DND-41 (cell line): ENCODE measurements around the gene CTNS.

ENCODE experiments used
- ATAC-seq: fragments of 200-7000 bp; cut with Tn5 transposase; 3 replicates; pipeline ENCODE4 v1.9.1; 2021; ENCODE audit warnings: low read depth; ENCODE audit not compliant: insufficient read depth
- DNase-seq: peaks from one replicate; pipeline ENCODE4 v3.0.0-alpha.2; 2020
- H2AFZ ChIP-seq: 2 replicates; pipeline ENCODE4 v1.6.0; 2012; ENCODE audit warnings: low read depth, low read length
- H3K27ac ChIP-seq: 2 replicates; pipeline ENCODE4 v1.5.1; 2012; ENCODE audit warnings: low read length, inconsistent platforms
- H3K27me3 ChIP-seq: fragments of 200-600 bp; sonication (generic); 2 replicates; pipeline ENCODE4 v1.6.0; 2012; ENCODE audit warnings: low read length, mild to moderate bottlenecking, inconsistent platforms; ENCODE audit not compliant: insufficient read depth, poor library complexity
- H3K36me3 ChIP-seq: 2 replicates; pipeline ENCODE4 v1.5.1; 2012; ENCODE audit warnings: low read length, inconsistent platforms; ENCODE audit not compliant: insufficient read depth
- H3K4me1 ChIP-seq: 2 replicates; pipeline ENCODE4 v1.5.1; 2012; ENCODE audit warnings: mild to moderate bottlenecking, low read length; ENCODE audit not compliant: insufficient read depth
- H3K4me2 ChIP-seq: 2 replicates; pipeline ENCODE4 v1.6.0; 2012; ENCODE audit warnings: mild to moderate bottlenecking, moderate library complexity, low read length, inconsistent platforms; ENCODE audit not compliant: insufficient read depth
- H3K4me3 ChIP-seq, 2 experiments: fragments of 200-600 bp in 1 of 2; shearing (Covaris generic) in 1 of 2; 2 replicates each; pipeline ENCODE4 v1.5.1; 2012 to 2016; ENCODE audit warnings: inconsistent platforms in 2 of 2, low read length in 2 of 2, mild to moderate bottlenecking in 2 of 2, low read depth in 1 of 2, moderate library complexity in 1 of 2
- H3K79me2 ChIP-seq: 2 replicates; pipeline ENCODE4 v1.6.0; 2012; ENCODE audit warnings: low read length, inconsistent platforms; ENCODE audit not compliant: insufficient read depth
- H3K9ac ChIP-seq: 2 replicates; pipeline ENCODE4 v1.6.0; 2012; ENCODE audit warnings: low read depth, mild to moderate bottlenecking, inconsistent platforms, low read length, moderate library complexity
- H3K9me3 ChIP-seq: 2 replicates; pipeline ENCODE4 v1.5.1; 2012; ENCODE audit warnings: low read length, moderate library complexity, mild to moderate bottlenecking, inconsistent platforms; ENCODE audit not compliant: insufficient read depth, severe bottlenecking
- H4K20me1 ChIP-seq: 2 replicates; pipeline ENCODE4 v1.6.0; 2012; ENCODE audit warnings: low read length; ENCODE audit not compliant: insufficient read depth
- CTCF ChIP-seq: IDR thresholded peaks from 2 replicates; pipeline ENCODE4 v1.5.1; 2012; ENCODE audit warnings: borderline replicate concordance, low read length, moderate library complexity, mild to moderate bottlenecking; ENCODE audit not compliant: poor library complexity, severe bottlenecking; ENCODE audit errors: extremely low read depth
- EZH2 ChIP-seq: IDR thresholded peaks from 3 replicates; pipeline ENCODE4 v1.6.1; 2012; ENCODE audit warnings: borderline replicate concordance, low read depth, mild to moderate bottlenecking, moderate library complexity, low read length, inconsistent platforms; ENCODE audit not compliant: severe bottlenecking

CTNS gene

GRCh38 chr17:3658784-3659449 is 22.4 kb downstream of the CTNS start:
- Histone ChIP-seq H3K27ac (no peak overlapping the region), H3K9ac (no peak overlapping the region), H3K4me2 (no peak overlapping the region), H3K36me3 (peaks cover 17% of the 10 kb centered on the region), H4K20me1 (peaks cover 3% of the 10 kb centered on the region; the same call in 1 of the 2 replicates), H3K4me3 (no peak overlapping the region), H3K27me3 (no peaks in the 10 kb centered on the region), H3K9me3 (no peaks in the 10 kb centered on the region), H2AFZ (no peak overlapping the region), H3K79me2 (no peaks in the 10 kb centered on the region), H3K4me1 (no peaks in the 10 kb centered on the region)
- DNase-seq = no peak
- TF ChIP-seq EZH2 = no peak
- no peak for TF ChIP-seq CTCF
- ATAC-seq = no peak

- Histone ChIP-seq H3K27ac (no peak overlapping the region), H2AFZ (no peak overlapping the region), H3K36me3 (peaks cover 23% of the 10 kb centered on the region), H3K9ac (no peak overlapping the region), H3K4me1 (no peaks in the 10 kb centered on the region), H3K4me2 (no peak overlapping the region), H3K4me3 (no peak overlapping the region), H3K79me2 (no peaks in the 10 kb centered on the region), H4K20me1 (peaks cover 4% of the 10 kb centered on the region; the same call in 1 of the 2 replicates), H3K27me3 (no peaks in the 10 kb centered on the region), H3K9me3 (no peaks in the 10 kb centered on the region)
- TF ChIP-seq EZH2 (no peak), CTCF (no peak)
- DNase-seq (no peak), ATAC-seq (no peak)
These were observed 23.1 kb downstream of the CTNS start for GRCh38 chr17:3659541-3660111.

GRCh38 chr17:3660311-3660891 is 23.8 kb downstream of the CTNS start:
- no peaks in the 10 kb centered on the region for H3K4me1 ChIP-seq
- H2AFZ ChIP-seq = no peak overlapping the region
- peaks cover 26% of the 10 kb centered on the region for H3K36me3 ChIP-seq
- H3K27ac ChIP-seq = no peak overlapping the region
- no peak overlapping the region for H3K9ac ChIP-seq
- no peaks in the 10 kb centered on the region for H3K27me3 ChIP-seq
- H3K4me3 ChIP-seq = no peak overlapping the region
- H3K4me2 ChIP-seq = no peak overlapping the region
- DNase-seq (no peak), ATAC-seq (no peak)
- peaks cover 4% of the 10 kb centered on the region; the same call in 1 of the 2 replicates for H4K20me1 ChIP-seq
- H3K79me2 ChIP-seq = no peaks in the 10 kb centered on the region
- no peak for TF ChIP-seq EZH2
- TF ChIP-seq CTCF = no peak
- H3K9me3 ChIP-seq = no peaks in the 10 kb centered on the region
